GM12872 (cell line): ENCODE measurements around the gene GLB1L2.

Experiments
- TF ChIP-seq, protein P1 (sequence below): IDR thresholded peaks from 3 replicates; pipeline ENCODE4 v1.5.1; 2011; ENCODE audit warnings: low read depth, mild to moderate bottlenecking, low read length, moderate library complexity; ENCODE audit not compliant: insufficient read depth

GLB1L2 gene, protein sequence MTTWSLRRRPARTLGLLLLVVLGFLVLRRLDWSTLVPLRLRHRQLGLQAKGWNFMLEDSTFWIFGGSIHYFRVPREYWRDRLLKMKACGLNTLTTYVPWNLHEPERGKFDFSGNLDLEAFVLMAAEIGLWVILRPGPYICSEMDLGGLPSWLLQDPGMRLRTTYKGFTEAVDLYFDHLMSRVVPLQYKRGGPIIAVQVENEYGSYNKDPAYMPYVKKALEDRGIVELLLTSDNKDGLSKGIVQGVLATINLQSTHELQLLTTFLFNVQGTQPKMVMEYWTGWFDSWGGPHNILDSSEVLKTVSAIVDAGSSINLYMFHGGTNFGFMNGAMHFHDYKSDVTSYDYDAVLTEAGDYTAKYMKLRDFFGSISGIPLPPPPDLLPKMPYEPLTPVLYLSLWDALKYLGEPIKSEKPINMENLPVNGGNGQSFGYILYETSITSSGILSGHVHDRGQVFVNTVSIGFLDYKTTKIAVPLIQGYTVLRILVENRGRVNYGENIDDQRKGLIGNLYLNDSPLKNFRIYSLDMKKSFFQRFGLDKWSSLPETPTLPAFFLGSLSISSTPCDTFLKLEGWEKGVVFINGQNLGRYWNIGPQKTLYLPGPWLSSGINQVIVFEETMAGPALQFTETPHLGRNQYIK

DNA sequence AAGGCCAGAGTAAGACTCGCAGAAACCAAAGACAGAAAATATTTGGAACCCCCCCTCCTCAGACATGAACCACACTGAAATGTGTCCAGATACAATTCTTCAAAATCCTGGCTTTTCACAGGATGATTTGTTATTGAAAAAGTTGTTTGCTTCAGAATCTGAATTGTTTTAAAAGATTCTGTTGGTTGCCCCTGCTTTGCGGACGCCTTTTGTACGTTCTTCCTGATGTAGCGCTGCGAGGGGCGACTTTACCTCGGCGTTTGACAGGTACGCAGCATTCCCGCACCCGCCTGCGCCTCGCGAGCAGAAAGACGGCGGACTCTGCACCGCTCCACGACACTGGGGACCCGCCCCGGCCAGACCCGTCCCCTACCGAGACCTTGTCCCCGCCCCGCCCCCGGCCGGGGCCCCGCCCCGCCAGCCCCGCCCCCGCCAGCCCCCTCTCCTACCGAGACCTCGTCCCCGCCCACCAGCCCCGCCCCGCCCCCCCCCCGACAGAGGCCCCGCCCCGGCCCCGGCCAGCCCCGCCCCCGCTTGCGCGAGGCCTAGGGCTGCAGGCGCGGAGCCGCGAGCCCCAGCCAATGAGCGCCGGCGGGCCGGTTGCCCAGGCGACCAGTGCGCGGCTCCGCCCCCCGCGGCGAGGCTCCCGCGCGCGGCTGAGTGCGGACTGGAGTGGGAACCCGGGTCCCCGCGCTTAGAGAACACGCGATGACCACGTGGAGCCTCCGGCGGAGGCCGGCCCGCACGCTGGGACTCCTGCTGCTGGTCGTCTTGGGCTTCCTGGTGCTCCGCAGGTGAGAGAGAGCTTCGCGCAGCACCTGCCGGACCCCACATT lies at the start of gene GLB1L2:
Gene GLB1L2, plus strand, starts transcription at position 635 of the 835 bp plus-strand sequence. Its CDS starts 74 bp downstream, at position 709.
- TF ChIP-seq, protein P1, sequence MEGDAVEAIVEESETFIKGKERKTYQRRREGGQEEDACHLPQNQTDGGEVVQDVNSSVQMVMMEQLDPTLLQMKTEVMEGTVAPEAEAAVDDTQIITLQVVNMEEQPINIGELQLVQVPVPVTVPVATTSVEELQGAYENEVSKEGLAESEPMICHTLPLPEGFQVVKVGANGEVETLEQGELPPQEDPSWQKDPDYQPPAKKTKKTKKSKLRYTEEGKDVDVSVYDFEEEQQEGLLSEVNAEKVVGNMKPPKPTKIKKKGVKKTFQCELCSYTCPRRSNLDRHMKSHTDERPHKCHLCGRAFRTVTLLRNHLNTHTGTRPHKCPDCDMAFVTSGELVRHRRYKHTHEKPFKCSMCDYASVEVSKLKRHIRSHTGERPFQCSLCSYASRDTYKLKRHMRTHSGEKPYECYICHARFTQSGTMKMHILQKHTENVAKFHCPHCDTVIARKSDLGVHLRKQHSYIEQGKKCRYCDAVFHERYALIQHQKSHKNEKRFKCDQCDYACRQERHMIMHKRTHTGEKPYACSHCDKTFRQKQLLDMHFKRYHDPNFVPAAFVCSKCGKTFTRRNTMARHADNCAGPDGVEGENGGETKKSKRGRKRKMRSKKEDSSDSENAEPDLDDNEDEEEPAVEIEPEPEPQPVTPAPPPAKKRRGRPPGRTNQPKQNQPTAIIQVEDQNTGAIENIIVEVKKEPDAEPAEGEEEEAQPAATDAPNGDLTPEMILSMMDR, result no peak

DNA sequence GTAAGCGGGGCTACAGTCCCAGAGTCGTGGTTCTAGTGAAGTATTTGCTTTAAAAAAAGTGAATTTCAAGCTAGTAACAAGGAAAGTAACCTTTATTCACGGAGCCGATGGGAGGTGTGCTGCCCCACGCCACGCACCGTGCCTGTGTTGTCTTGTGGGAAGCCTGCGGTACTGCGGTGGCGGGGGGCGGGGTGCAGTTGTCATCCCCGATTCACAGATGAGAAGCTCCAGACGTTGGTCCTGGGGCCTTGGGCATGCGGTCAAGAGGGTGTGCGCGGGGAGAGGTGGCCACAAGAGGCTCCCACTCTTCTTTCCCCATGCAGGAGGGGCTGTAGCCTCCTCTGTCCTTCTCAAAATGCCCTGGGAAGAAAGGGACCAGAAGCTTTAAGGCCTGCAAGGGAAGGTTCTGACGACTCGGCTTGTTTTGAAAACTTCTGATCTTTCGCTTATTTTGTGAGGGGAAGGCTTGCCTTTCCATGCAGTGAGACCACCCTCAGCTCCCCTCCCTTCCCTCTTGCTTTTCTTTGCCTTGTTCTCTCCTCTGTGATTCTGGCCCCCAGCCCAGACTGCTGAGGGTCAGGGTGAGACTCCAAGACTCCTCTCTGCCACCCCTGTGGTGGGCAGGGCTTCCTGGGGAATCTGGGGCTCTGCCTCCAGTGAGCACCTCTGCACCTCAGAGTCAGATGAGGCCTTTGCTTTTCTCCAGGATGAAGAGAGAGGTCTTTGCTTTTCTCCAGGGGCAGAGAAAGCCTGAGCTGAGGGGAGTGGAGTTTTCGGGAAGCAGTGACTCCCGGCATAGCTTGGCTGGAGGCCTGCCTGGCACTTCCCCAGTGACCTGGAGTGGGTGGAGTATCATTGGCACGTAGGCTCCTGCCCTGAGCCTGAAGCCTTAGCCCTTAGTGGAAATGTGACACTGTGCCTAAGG lies 49.4 kb upstream of the GLB1L2 start:
- TF ChIP-seq, protein P1, result no peak

DNA sequence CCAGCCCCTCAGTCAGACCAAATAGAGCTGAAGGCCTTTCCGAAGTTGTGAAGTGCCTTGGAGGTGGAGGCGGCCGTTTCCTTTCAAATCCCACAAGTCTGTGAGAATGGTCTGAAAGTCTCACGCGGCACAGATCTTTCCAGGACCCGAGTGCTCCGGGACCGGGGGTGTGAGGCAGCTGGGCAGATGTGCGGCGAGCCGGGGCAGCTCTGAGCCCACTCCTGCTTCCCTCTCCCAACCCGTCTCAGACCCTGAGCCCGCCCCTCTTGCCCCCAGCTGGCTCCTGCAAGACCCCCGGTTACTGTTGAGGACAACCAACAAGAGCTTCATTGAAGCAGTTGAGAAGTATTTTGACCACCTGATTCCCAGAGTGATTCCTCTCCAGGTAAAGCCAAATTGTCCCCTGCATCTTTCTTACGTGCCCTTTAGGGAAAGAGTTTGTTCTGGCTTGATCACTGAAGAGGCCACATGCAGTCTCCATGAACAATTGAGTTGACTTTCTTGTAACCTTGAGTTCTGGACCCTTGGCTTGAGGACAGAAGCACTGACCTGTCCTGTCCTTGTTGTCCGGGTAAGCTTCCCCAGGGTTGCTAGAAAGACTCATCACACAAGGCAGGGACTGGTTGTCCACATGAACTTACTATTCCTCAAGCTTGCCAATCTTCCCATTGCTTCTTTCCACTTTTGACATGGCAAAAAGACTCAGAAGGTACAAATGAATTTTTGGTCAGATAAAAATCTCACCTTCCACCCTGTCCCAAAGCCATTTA lies 48.1 kb upstream of the GLB1L2 start:
- TF ChIP-seq, protein P1, result no peak

DNA sequence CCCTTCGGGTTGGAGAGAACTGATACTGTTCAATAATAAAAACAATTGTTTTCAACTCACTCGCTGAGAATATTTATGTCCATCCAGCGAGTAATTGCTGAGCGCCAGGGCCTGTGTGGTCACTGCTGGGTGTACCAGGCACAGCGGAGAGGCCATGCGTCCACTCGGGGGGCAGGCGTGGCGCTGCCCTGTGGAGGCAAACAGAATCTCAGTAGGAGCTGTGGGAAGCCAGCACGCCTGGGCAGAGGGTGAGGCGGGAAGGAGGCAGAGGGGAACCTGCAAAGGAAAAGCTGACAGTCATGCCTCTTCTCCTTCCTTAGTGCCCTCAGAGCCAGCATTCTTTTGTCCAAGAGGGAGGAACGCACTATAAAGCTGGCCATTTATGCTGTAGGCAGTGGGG lies 44.2 kb upstream of the GLB1L2 start:
- TF ChIP-seq, protein P1, result no peak

DNA sequence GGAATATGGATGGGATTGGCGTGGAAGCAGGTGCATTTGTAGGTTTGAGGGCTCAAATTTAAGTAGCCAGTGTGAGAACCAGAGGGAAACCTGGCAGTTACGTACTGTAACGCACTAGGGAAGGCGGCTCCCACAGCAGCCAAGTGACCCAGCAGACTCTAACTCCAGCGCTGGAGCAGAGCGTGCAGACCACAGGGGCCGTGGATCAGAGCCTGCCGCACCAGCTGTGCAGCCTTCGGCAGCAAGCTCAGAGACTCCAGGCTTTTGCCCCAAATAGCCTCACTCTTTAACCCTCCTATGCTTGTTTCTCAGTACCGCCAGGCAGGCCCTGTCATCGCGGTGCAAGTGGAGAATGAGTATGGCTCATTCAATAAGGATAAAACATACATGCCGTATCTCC lies 43.3 kb upstream of the GLB1L2 start:
- TF ChIP-seq, protein P1, result no peak

DNA sequence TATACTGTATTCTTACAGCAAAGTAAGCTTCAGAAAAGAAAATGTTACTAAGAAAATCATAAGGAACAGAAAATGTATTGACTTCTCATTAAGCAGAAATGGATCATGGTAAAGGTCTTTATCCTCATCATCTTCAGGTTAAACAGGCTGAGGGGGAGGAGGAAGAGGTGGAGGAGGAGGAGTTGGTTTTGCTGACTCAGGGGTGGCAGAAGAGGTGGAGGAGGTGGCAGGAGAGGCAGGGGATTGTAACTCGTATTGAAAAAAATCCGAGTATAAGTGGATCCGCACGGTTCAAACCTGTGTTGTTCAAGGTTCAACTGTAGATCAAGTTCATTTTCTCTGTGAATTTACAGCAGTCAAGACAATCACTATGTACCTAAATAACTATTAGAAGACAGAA lies 42.6 kb upstream of the GLB1L2 start:
- TF ChIP-seq, protein P1, result no peak
